Lower leg skin (tissue), 4 donors: ENCODE data around the gene CDH22. TPM values are rescaled to one million over a fixed set of nuclear protein-coding genes. Genes with fewer than 3 reads are reported as not detected.

Experiments used
- DNase-seq, 2 donors: peaks; one replicate each; pipeline ENCODE4 v3.0.0-alpha.2; 2019; ENCODE audit warnings: low spot score in 2 of 2
- H3K4me3 ChIP-seq: fragments of 200-600 bp; sonication (generic); 2 replicates; pipeline ENCODE4 v1.5.1; 2017; ENCODE audit warnings: mild to moderate bottlenecking, low read depth; ENCODE audit not compliant: poor library complexity, severe bottlenecking
- POLR2A ChIP-seq, 2 donors: fragments of 450-650 bp; IDR thresholded peaks; one replicate each; pipeline ENCODE4 v1.6.1; 2016 to 2017; ENCODE audit warnings: antibody characterized with exemption in 2 of 2, mild to moderate bottlenecking in 1 of 2, moderate library complexity in 1 of 2
- WGBS, 2 donors: methylation state at CpG; one replicate each; pipeline ENCODE4 v1.1.5; 2018; 5-methylcytosine and 5-hydroxymethylcytosine counted together
- intact Hi-C: fragments of 100-400 bp; cut with DNase I; formaldehyde crosslinking; loops from one replicate; pipeline ENCODE4 v1.15.0; 2023; ENCODE audit warnings: low total_unique reads
- total RNA-seq, 4 donors: library from RNA; depleted of rRNA; stranded (reverse); fragments of >200 nt; gene quantifications; one replicate each; pipeline ENCODE4 v1.1.0, GENCODE V29; 2016
- TF ChIP-seq, protein P1 (sequence below), 3 donors: fragments of 450-650 bp; IDR thresholded peaks; one replicate each; pipeline ENCODE4 v1.5.1; 2016; ENCODE audit warnings: antibody characterized with exemption in 3 of 3, mild to moderate bottlenecking in 3 of 3, moderate library complexity in 2 of 3

CDH22 gene
- total RNA-seq, 4 donors from 2014 or later: 1.6 to 3.0 (median 2.0) TPM

DNA sequence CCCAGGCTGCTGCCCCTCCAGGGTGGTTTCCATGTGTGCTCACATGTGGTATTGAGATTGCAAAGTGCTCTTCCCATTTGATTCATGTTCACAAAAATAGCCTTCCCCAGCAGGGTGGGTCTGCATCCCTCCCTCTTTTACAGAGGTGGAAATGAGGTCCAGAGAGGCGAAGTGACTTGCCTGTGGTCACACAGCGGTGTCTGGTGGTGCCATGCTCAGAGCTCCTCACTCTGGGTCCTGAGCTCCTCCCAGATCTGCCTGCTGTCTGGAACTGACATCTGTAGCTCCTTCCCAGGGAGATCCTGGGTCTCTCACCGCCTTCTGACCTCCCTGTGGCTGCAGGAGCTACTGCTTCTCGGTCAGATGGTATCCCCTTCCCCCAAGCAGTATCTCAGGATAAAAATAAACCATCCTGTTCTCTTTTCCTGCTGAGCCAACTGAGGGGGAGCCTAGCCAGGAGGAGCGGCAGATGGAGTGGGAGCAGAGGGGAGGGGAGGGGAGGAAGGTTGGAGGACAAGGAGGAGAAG is 178.3 kb downstream of the CDH22 start:
- intact Hi-C loops: loop anchor here (10.0 kb wide), 1 partner anchor 215 kb away; no protein-coding TSS in a partner anchor
- TF ChIP-seq, protein P1, sequence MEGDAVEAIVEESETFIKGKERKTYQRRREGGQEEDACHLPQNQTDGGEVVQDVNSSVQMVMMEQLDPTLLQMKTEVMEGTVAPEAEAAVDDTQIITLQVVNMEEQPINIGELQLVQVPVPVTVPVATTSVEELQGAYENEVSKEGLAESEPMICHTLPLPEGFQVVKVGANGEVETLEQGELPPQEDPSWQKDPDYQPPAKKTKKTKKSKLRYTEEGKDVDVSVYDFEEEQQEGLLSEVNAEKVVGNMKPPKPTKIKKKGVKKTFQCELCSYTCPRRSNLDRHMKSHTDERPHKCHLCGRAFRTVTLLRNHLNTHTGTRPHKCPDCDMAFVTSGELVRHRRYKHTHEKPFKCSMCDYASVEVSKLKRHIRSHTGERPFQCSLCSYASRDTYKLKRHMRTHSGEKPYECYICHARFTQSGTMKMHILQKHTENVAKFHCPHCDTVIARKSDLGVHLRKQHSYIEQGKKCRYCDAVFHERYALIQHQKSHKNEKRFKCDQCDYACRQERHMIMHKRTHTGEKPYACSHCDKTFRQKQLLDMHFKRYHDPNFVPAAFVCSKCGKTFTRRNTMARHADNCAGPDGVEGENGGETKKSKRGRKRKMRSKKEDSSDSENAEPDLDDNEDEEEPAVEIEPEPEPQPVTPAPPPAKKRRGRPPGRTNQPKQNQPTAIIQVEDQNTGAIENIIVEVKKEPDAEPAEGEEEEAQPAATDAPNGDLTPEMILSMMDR (IDR thresholded peaks at IDR 0.05): no peak
- TF ChIP-seq POLR2A (IDR thresholded peaks at IDR 0.05): no peak
- WGBS, 2 donors: 19 to 31% methylated on average over 4 to 5 of the region's 5 CpGs
- no peak overlapping the region for H3K4me3 ChIP-seq
- no peak for DNase-seq

- TF ChIP-seq, protein P1 (IDR thresholded peaks at IDR 0.05): no peak
- TF ChIP-seq POLR2A (IDR thresholded peaks at IDR 0.05): no peak
- DNase-seq: no peak
- intact Hi-C loops: no loop called here
- 43% methylated on average over 10 to 12 of the region's 16 CpGs for WGBS, 2 donors
- H3K4me3 ChIP-seq: no peak overlapping the region
These were observed 179.8 kb downstream of the CDH22 start for GRCh38 chr20:46128310-46129151.

DNA sequence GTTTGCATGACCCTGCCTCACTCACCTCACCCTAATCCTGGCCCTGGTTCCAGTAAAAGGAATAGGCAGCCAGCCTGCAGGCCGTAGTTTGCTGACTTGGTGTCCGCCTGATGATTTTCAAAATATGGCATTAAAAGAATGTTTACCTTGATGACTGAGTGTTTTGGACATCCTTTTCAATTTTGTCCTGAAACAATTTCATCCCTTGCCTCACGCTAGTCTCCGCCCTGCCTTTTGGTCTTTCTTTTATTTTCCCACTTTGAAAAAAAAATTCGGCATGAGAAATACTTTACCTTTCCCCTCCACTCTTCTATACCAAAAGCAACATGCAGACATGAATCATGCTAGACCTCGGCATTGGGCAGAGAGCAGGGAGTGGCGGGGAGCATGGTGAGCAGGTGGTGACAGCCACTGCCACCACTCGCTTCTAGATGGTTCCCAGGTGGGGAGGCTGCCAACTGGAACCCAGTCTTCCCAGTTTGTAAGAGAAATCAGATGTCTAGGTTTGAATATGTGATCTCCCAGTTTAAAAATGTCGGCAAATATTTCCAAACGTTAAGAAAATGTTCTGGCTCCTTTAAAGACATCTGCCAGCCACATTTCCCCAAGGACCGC is 180.8 kb downstream of the CDH22 start:
- intact Hi-C loops: no loop called here
- WGBS, 2 donors: 67 to 76% methylated on average over 11 of the region's 11 CpGs
- TF ChIP-seq POLR2A (IDR thresholded peaks at IDR 0.05): no peak
- TF ChIP-seq, protein P1 (IDR thresholded peaks at IDR 0.05): no peak
- DNase-seq: peak in 1 of 2 donors; percentile 39
- H3K4me3 ChIP-seq: no peak overlapping the region

DNA sequence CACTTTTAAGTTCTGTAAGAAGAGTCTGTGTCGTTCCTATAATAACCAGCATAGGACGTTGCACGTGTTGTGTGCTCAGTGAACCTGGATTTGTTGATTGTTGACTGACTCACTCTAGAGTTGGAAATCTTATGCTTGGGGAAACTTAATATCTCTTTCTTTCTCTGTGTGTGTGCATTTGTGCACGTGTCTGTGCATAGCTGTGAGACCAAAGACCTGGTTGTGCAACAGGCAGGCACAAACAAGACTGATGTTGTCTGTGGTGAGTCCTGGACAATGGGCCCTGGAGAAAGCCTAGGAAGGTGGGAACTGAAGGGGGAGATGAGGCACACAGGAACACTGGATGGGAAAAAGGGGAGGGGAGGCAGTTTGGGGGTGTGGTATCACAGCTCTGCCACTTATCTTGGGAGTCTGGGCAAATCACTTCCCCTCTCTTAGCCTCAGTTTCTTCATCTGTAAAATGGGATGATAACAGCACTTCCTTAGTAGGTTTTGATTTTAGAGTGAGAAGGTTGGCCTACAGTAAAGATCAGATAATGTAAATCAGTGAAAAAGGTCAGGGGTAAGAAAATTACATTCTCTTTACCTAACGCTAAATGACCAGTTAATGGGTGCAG is 181.8 kb downstream of the CDH22 start:
- no peak for TF ChIP-seq POLR2A (IDR thresholded peaks at IDR 0.05)
- TF ChIP-seq, protein P1 (IDR thresholded peaks at IDR 0.05): no peak
- peak in 1 of 2 donors; percentile 26 for DNase-seq
- WGBS, 2 donors: 81 to 84% methylated on average over 4 to 5 of the region's 5 CpGs
- intact Hi-C loops: no loop called here
- H3K4me3 ChIP-seq: no peak overlapping the region

Other genes with a start within 250 kb of the CDH22 start
- gene NCOA5, start 218.5 kb downstream of the CDH22 start, total RNA-seq: 10 to 100 TPM; 27.7 to 51.5 (median 41.2) TPM
- gene CD40, start 190.2 kb downstream of the CDH22 start, total RNA-seq: 10 to 100 TPM; 12.0 to 17.5 (median 15.9) TPM
- gene ELMO2, start 98.1 kb upstream of the CDH22 start, total RNA-seq: 10 to 100 TPM; 37.4 to 46.7 (median 40.7) TPM
- gene ZNF334, start 205.1 kb upstream of the CDH22 start, total RNA-seq: under 1 TPM; 0.38 to 0.76 (median 0.58) TPM
- not detected for gene OCSTAMP, start 242.2 kb upstream of the CDH22 start, total RNA-seq